CD4-positive, alpha-beta T cell treated with Interferon gamma for 1 hour (primary cell): ENCODE measurements around the gene SUDS3.

Experiments used
- DNase-seq: peaks from one replicate; pipeline ENCODE4 v3.0.0-alpha.2; 2020

The SUDS3 gene

DNA sequence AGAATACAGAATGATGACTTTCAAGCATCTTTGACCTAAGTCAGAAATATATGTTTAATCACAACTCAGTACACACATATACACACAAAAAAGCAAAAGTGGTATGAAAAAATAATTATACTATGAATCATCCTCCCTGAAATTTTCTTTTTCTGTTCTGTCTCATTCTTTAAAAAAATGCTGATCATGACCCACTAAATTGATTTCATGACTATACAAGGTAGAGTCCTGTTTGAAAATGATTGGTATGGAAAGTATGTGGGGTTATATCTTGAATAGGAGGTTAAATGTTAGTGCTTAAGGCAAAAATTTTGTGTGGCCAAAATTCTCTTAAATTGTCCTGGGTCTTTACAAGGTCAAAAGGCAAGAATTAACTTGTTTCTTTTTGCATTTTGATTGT, 80.4 kb downstream of the SUDS3 start:
- no peak for DNase-seq

GRCh38 chr12:118459110-118459509, 82.8 kb downstream of the SUDS3 start:
- DNase-seq, result no peak

- DNase-seq, result no peak
These were observed 87.3 kb downstream of the SUDS3 start for GRCh38 chr12:118463677-118464076.

DNA sequence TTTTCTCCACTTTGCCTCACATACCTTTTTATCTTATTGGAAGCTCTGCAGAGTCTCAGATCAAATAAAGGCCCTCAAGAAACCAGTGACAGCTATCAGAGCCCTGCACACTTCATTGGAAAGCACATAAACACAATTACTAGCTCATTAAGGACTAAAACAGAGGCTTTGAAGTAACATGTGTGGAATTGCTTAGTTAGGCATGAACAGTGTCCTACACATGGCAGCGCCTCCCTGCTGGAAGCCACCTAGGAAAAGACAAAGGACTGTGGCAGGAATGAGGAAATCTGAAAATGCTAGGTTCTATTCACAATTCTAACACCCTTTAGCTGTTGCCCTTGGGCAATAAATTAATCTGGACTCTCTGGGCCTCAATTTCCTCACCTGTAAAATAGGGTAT, 89.4 kb downstream of the SUDS3 start:
- DNase-seq, result no peak
